Measurements from ENCODE around the gene AADACL2.
"Not testable (repeated sequence)": the region's sequence is repeated elsewhere in the genome, so short reads cannot be mapped to it uniquely, and the experiment has no call there.

AADACL2 gene

GRCh38 chr3:151761581-151761980 is 27.9 kb downstream of the AADACL2 start:
- no peaks in the 10 kb centered on the region for H3K4me1 ChIP-seq (ENCODE audit: insufficient read depth, low read length, poor library complexity, severe bottlenecking)
- H3K4me3 ChIP-seq (ENCODE audit: low read length, poor library complexity, severe bottlenecking), result no peak overlapping the region
- no peaks in the 10 kb centered on the region for H3F3A ChIP-seq (ENCODE audit: low read depth)
- H3K4me2 ChIP-seq (ENCODE audit: low read depth, low read length, poor library complexity, severe bottlenecking), result no peak overlapping the region
- no peaks in the 10 kb centered on the region for H3K9me3 ChIP-seq (ENCODE audit: insufficient read depth, low read depth, low read length)
- H3K79me2 ChIP-seq (ENCODE audit: insufficient read depth, low read length), result no peaks in the 10 kb centered on the region
- no peak for TF ChIP-seq CTCF (conservative IDR thresholded peaks at IDR 0.05; ENCODE audit: low read length)
- TF ChIP-seq EZH2phosphoT487 (IDR thresholded peaks at IDR 0.05; ENCODE audit: borderline replicate concordance), result no peak
- H3K9ac ChIP-seq (ENCODE audit: low read depth, low read length, poor library complexity, severe bottlenecking), result no peak overlapping the region
- no peaks in the 10 kb centered on the region for H4K20me1 ChIP-seq (ENCODE audit: insufficient read depth, low read length, poor library complexity, severe bottlenecking)
- H2AFZ ChIP-seq (ENCODE audit: low read length), result no peak overlapping the region
- H3K9me2 ChIP-seq (replicated peaks; ENCODE audit: low read depth, low read length), result no peaks in the 10 kb centered on the region
- H3K36me3 ChIP-seq (ENCODE audit: insufficient read depth, low read length), result no peaks in the 10 kb centered on the region
- H3K27me3 ChIP-seq (ENCODE audit: insufficient read depth, low read length, poor library complexity, severe bottlenecking), result no peaks in the 10 kb centered on the region

GRCh38 chr3:151764699-151765098 is 31.0 kb downstream of the AADACL2 start:
- not testable (repeated sequence) for H2AFZ ChIP-seq (ENCODE audit: low read length)

GRCh38 chr3:151765685-151766084 is 32.0 kb downstream of the AADACL2 start:
- Histone ChIP-seq H3K4me3 (ENCODE audit: low read length, poor library complexity, severe bottlenecking) (no peak overlapping the region), H3K36me3 (ENCODE audit: insufficient read depth, low read length) (no peaks in the 10 kb centered on the region), H3K79me2 (ENCODE audit: insufficient read depth, low read length) (no peaks in the 10 kb centered on the region), H3K27me3 (ENCODE audit: insufficient read depth, low read length, poor library complexity, severe bottlenecking) (no peaks in the 10 kb centered on the region), H3F3A (ENCODE audit: low read depth) (no peaks in the 10 kb centered on the region), H2AFZ (ENCODE audit: low read length) (no peak overlapping the region), H4K20me1 (ENCODE audit: insufficient read depth, low read length, poor library complexity, severe bottlenecking) (no peaks in the 10 kb centered on the region), H3K4me2 (ENCODE audit: low read depth, low read length, poor library complexity, severe bottlenecking) (no peak overlapping the region), H3K9me3 (ENCODE audit: insufficient read depth, low read depth, low read length) (no peaks in the 10 kb centered on the region), H3K4me1 (ENCODE audit: insufficient read depth, low read length, poor library complexity, severe bottlenecking) (peaks cover 6% of the 10 kb centered on the region), H3K9me2 (replicated peaks; ENCODE audit: low read depth, low read length) (no peaks in the 10 kb centered on the region), H3K9ac (ENCODE audit: low read depth, low read length, poor library complexity, severe bottlenecking) (no peak overlapping the region)
- TF ChIP-seq EZH2phosphoT487 (IDR thresholded peaks at IDR 0.05; ENCODE audit: borderline replicate concordance) (no peak), CTCF (conservative IDR thresholded peaks at IDR 0.05; ENCODE audit: low read length) (no peak)

More at GRCh38 chr3:151764699-151765098, 31.0 kb downstream of the AADACL2 start:
- not testable (repeated sequence) for H3K4me1 ChIP-seq (ENCODE audit: insufficient read depth, low read length, poor library complexity, severe bottlenecking); H3K9me3 ChIP-seq (ENCODE audit: insufficient read depth, low read depth, low read length); H3K79me2 ChIP-seq (ENCODE audit: insufficient read depth, low read length); H3K27me3 ChIP-seq (ENCODE audit: insufficient read depth, low read length, poor library complexity, severe bottlenecking); H3F3A ChIP-seq (ENCODE audit: low read depth); H3K9me2 ChIP-seq (replicated peaks; ENCODE audit: low read depth, low read length); H3K36me3 ChIP-seq (ENCODE audit: insufficient read depth, low read length); H3K9ac ChIP-seq (ENCODE audit: low read depth, low read length, poor library complexity, severe bottlenecking); H4K20me1 ChIP-seq (ENCODE audit: insufficient read depth, low read length, poor library complexity, severe bottlenecking); H3K4me2 ChIP-seq (ENCODE audit: low read depth, low read length, poor library complexity, severe bottlenecking); H3K4me3 ChIP-seq (ENCODE audit: low read length, poor library complexity, severe bottlenecking)

- H3K4me3 ChIP-seq (ENCODE audit: low read length, poor library complexity, severe bottlenecking), result no peak overlapping the region
- H3K9me2 ChIP-seq (replicated peaks; ENCODE audit: low read depth, low read length), result no peaks in the 10 kb centered on the region
- no peaks in the 10 kb centered on the region for H3F3A ChIP-seq (ENCODE audit: low read depth)
- no peaks in the 10 kb centered on the region for H3K79me2 ChIP-seq (ENCODE audit: insufficient read depth, low read length)
- H3K4me1 ChIP-seq (ENCODE audit: insufficient read depth, low read length, poor library complexity, severe bottlenecking), result peaks cover 12% of the 10 kb centered on the region
- TF ChIP-seq EZH2phosphoT487 (IDR thresholded peaks at IDR 0.05; ENCODE audit: borderline replicate concordance), result no peak
- no peak for TF ChIP-seq CTCF (conservative IDR thresholded peaks at IDR 0.05; ENCODE audit: low read length)
- H2AFZ ChIP-seq (ENCODE audit: low read length), result no peak overlapping the region
- no peak overlapping the region for H3K9ac ChIP-seq (ENCODE audit: low read depth, low read length, poor library complexity, severe bottlenecking)
- H3K27me3 ChIP-seq (ENCODE audit: insufficient read depth, low read length, poor library complexity, severe bottlenecking), result no peaks in the 10 kb centered on the region
- no peaks in the 10 kb centered on the region for H4K20me1 ChIP-seq (ENCODE audit: insufficient read depth, low read length, poor library complexity, severe bottlenecking)
- no peak overlapping the region for H3K4me2 ChIP-seq (ENCODE audit: low read depth, low read length, poor library complexity, severe bottlenecking)
- no peaks in the 10 kb centered on the region for H3K36me3 ChIP-seq (ENCODE audit: insufficient read depth, low read length)
- H3K9me3 ChIP-seq (ENCODE audit: insufficient read depth, low read depth, low read length), result no peaks in the 10 kb centered on the region
Measured at GRCh38 chr3:151766454-151766853, 32.7 kb downstream of the AADACL2 start.

Measured in Loucy (cell line).